Activated CD8-positive, alpha-beta memory T cell treated with anti-CD3 and anti-CD28 coated beads, Interleukin-2, amount 10 ng/mL, durations not matched to agents 7 days and 5 days (primary cell): ENCODE data around the gene PAPLN. TPM values are rescaled to one million over a fixed set of nuclear protein-coding genes. Genes with fewer than 3 reads are reported as not detected.
"Not testable (repeated sequence)": the region's sequence is repeated elsewhere in the genome, so short reads cannot be mapped to it uniquely, and the experiment has no call there.

Source experiments
- ATAC-seq: fragments of 150-1000 bp; cut with Tn5 transposase; one replicate; pipeline ENCODE4 v1.10.0; 2021; ENCODE audit warnings: moderate library complexity
- CTCF ChIA-PET: fragments of 350-600 bp; sonication (Branson Sonifier 250); formaldehyde crosslinking; loops from one replicate; lab custom pipeline; 2021; ENCODE audit warnings: antibody characterized with exemption; lab: Charles Lee
- DNase-seq: peaks from one replicate; pipeline ENCODE4 v3.0.0-alpha.2; 2020
- H3K27ac Mint-ChIP-seq: one replicate; pipeline ENCODE4 v1.8.0; 2021; ENCODE audit warnings: mild to moderate bottlenecking, mixed read lengths
- H3K27me3 Mint-ChIP-seq: one replicate; pipeline ENCODE4 v1.8.0; 2021; ENCODE audit warnings: mixed read lengths
- H3K36me3 Mint-ChIP-seq: one replicate; pipeline ENCODE4 v1.8.0; 2021; ENCODE audit warnings: mild to moderate bottlenecking, mixed read lengths
- H3K4me1 Mint-ChIP-seq: one replicate; pipeline ENCODE4 v1.8.0; 2021; ENCODE audit warnings: mixed read lengths
- H3K4me3 Mint-ChIP-seq: one replicate; pipeline ENCODE4 v1.8.0; 2021; ENCODE audit warnings: mild to moderate bottlenecking, moderate library complexity, mixed read lengths
- H3K9me3 Mint-ChIP-seq: one replicate; pipeline ENCODE4 v1.8.0; 2022; ENCODE audit warnings: low read depth, mixed read lengths
- total RNA-seq, 2 experiments: library from RNA; stranded (reverse); gene quantifications; one replicate each; pipeline ENCODE4 v1.2.3, GENCODE V29; 2021

The PAPLN gene
- total RNA-seq, 2 experiments from 2014 or later = 0.73 to 1.8 TPM

DNA sequence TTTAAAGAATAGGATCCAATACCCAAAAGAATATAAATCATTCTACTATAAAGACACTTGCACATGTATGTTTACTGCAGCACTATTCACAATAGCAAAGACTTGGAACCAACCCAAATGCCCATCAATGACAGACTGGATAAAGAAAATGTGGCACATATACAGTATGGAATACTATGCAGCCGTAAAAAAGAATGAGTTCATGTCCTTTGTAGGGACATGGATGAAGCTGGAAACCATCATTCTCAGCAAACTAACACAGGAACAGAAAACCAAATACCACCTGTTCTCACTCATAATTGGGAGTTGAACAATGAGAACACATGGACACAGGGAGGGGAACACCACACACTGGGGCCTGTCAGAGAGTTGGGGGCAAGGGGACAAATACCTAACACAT, 71.9 kb downstream of the PAPLN start:
- H3K4me3 Mint-ChIP-seq, H3K36me3 Mint-ChIP-seq, H3K27me3 Mint-ChIP-seq, H3K9me3 Mint-ChIP-seq, DNase-seq, ATAC-seq, H3K27ac Mint-ChIP-seq: not testable (repeated sequence)
- peaks cover 15% of the 10 kb centered on the region for H3K4me1 Mint-ChIP-seq
- CTCF ChIA-PET = interaction anchor here (0.6 kb wide), 1 partner anchor 133 kb away, joined by 3 read pairs; no protein-coding TSS in a partner anchor

DNA sequence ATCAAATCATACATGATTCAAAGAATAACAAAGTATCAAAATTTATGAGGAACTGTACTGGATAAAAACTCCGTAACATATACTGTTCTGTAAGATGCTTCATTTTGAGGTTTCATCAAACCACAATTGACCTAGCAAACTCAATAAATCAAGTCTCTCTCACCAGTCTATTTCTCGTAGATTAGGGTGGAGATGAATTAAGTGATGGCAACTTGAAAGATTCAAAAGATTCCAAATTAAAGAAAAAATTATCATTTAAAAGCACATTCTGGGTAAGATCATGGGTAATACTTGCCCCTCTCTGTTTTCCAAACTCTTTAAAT, 74.4 kb downstream of the PAPLN start:
- no peaks in the 10 kb centered on the region for H3K9me3 Mint-ChIP-seq
- H3K4me1 Mint-ChIP-seq = peaks cover 15% of the 10 kb centered on the region
- no peak for DNase-seq
- H3K4me3 Mint-ChIP-seq = no peak overlapping the region
- CTCF ChIA-PET = no interaction called here
- no peaks in the 10 kb centered on the region for H3K27me3 Mint-ChIP-seq
- H3K27ac Mint-ChIP-seq = no peak overlapping the region
- no peak for ATAC-seq
- H3K36me3 Mint-ChIP-seq = peaks cover 5% of the 10 kb centered on the region

DNA sequence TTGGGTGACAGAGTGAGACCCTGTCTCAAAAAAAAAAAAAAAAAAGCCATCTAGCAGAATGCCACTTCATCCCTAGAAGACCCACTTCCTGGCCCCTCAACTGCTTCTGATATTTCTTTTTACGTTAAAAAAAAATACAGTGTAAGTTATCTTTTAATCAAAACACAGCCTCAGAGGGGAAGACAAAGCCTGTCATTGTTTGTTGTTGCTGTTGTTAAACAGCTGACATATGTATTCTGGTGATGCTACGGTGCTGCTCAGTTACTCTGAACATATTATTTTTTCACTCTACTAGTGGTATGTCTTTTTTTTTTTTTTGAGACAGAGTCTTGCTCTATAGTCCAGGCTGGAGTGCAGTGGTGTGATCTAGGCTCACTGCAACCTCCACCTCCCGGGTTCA, 75.4 kb downstream of the PAPLN start:
- ATAC-seq (no peak), DNase-seq (no peak)
- Mint-ChIP-seq H3K36me3 (peaks cover 4% of the 10 kb centered on the region), H3K27ac (no peak overlapping the region), H3K4me3 (no peak overlapping the region), H3K4me1 (peaks cover 15% of the 10 kb centered on the region), H3K27me3 (no peaks in the 10 kb centered on the region), H3K9me3 (no peaks in the 10 kb centered on the region)
- CTCF ChIA-PET = interaction anchor here (0.7 kb wide), 1 partner anchor 153 kb away, joined by 3 read pairs; no protein-coding TSS in a partner anchor

DNA sequence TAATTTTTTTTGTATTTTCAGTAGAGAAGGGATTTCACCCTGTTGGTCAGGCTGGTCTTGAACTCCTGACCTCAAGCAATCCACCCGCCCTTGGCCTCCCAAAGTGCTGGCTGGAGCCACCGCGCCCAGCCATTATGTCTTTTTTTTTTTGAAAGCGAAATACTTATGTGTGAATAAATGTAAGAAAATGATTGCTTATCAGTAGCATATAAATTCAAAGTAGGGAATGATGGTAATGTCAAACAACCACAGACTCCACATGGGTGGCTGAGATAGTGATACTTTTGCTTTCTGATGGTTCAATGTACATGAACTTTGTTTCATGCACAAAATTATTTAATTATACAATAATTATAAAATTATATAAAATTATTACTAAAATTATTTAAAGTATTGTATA, 75.8 kb downstream of the PAPLN start:
- H3K27ac Mint-ChIP-seq = no peak overlapping the region
- H3K27me3 Mint-ChIP-seq = no peaks in the 10 kb centered on the region
- H3K4me1 Mint-ChIP-seq = peaks cover 15% of the 10 kb centered on the region
- no peaks in the 10 kb centered on the region for H3K9me3 Mint-ChIP-seq
- DNase-seq = no peak
- no peak overlapping the region for H3K4me3 Mint-ChIP-seq
- CTCF ChIA-PET = interaction anchor here (0.7 kb wide), 1 partner anchor 152 kb away, joined by 3 read pairs; no protein-coding TSS in a partner anchor
- peaks cover 4% of the 10 kb centered on the region for H3K36me3 Mint-ChIP-seq
- ATAC-seq = no peak

DNA sequence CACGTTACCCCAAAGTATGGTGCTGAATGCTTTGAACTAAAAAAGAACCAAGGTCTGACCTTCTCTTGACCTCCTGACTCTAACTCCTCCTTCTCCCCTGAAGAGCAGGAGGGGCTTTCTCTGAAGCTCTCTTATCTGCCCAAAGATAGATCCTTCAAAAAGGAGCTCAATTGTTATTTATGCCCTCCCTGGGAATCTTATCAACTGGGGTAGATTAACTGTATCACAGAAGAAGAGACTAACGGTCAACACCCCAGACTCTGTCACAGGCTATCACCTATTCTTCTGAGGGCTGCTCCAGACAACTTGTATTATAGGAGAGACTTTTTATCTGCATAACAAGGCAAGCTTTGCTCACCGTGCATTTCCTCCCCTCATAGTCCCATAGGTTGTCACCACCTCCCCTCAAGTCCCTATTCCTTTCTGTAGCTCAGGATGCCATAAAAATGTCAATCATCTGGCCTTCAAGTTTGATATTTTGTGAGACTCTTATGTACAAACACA, 86.6 kb downstream of the PAPLN start:
- H3K9me3 Mint-ChIP-seq = no peaks in the 10 kb centered on the region
- ATAC-seq (no peak), DNase-seq (no peak)
- peaks cover 16% of the 10 kb centered on the region for H3K4me1 Mint-ChIP-seq
- CTCF ChIA-PET = interaction anchor here (0.6 to 1.5 kb wide), 2 partner anchors 78 to 990 kb away, joined by 3 read pairs; no protein-coding TSS in a partner anchor
- H3K27me3 Mint-ChIP-seq = no peaks in the 10 kb centered on the region
- no peak overlapping the region for H3K27ac Mint-ChIP-seq
- H3K4me3 Mint-ChIP-seq = no peak overlapping the region
- H3K36me3 Mint-ChIP-seq = peaks cover 2% of the 10 kb centered on the region

Other genes with a start within 250 kb of the PAPLN start
- gene ZFYVE1, start 210.4 kb upstream of the PAPLN start, total RNA-seq = 10 to 100 TPM; 13.9 to 14.7 TPM
- 100 to 1,000 TPM; 107 to 117 TPM for gene RBM25, start 179.0 kb upstream of the PAPLN start, total RNA-seq
- 10 to 100 TPM; 33.9 to 37.3 TPM for gene PSEN1, start 101.0 kb upstream of the PAPLN start, total RNA-seq
- 10 to 100 TPM; 44.8 to 45.2 TPM for gene NUMB, start 221.0 kb downstream of the PAPLN start, total RNA-seq